ENCODE results near the gene OR4A47.
"Not testable (repeated sequence)": the region's sequence is repeated elsewhere in the genome, so short reads cannot be mapped to it uniquely, and the experiment has no call there.

OR4A47 gene, protein sequence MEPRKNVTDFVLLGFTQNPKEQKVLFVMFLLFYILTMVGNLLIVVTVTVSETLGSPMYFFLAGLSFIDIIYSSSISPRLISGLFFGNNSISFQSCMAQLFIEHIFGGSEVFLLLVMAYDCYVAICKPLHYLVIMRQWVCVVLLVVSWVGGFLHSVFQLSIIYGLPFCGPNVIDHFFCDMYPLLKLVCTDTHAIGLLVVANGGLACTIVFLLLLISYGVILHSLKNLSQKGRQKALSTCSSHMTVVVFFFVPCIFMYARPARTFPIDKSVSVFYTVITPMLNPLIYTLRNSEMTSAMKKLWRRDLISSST

DNA sequence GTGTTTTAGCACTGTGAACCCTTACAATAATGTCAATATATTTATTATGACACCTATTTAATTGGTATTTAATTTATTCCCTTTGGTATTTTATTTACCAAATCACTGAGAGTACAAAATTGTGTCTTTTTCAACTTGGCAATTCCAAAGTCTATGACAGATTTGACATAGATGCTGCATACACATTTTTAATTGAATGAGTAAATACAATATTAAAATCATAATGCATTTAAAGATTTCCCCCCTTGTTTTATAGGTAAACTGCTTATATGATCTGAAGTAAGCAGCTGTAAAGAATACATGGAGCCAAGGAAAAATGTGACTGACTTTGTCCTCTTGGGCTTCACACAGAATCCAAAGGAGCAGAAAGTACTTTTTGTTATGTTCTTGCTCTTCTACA, at the start of gene OR4A47:
OR4A47 (plus strand) TSS at position 301 of the 400 bp plus-strand sequence; CDS start at position 301, 0 bp downstream.
- DNase-seq, result not testable (repeated sequence)

DNA sequence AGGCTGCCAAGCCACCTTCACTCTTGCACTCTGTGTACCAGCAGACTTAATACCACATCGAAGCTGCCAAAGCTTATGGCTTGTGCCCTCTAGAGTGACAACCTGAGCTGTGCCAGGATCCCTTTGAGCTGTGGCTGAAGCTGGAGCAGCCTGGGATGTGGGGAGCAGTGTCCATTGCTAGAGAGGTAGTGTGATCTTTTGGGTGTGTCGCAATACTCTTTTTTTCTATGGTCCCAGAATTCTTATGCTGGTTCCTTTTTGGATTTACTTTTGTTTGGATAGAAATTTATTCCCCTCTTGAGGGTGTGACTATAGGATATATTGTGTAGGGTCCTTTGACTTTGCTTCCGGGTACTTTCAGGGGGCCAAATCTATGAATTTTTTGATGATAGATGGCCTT, 32.7 kb upstream of the OR4A47 start:
- DNase-seq, result not testable (repeated sequence)

GRCh38 chr11:48473966-48474365, 14.6 kb upstream of the OR4A47 start:
- DNase-seq, result not testable (repeated sequence)

DNA sequence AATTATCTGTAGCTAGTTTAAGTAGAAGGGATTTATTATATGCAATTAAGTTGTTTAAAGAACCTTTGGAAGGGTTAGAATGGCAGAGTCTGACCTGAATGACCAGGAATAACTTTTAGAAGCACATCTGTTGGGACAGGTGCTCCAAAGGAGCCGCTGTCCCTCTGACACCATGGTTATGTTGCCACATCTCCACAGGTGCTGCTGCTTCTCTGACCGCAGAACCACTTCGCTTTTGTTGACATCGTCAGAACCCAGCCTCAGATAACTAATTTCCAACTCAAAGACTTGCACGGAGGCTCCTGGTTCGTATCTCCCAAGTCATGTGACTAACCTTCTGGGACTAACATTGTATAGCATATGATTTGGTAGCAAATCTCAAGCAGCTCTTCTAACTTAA, 13.9 kb upstream of the OR4A47 start:
- not testable (repeated sequence) for DNase-seq

DNA sequence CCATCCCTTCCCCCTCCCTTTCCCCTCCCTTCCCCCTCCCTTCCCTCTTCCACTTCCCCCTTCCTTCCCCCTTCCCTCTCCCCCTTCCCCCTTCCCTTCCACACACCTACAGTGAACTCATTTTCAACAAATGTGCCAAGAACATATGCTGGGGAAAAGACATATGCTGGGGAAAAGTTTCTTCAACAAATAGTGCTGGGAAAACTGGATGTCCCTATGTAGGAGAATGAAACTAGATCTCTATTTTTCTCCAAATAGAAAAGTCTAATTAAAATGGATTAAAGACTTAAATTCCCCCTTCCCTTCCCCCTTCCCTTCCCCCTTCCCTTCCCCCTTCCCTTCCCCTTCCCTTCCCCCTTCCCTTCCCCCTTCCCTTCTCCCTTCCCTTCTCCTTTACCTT, 17.6 kb downstream of the OR4A47 start:
- DNase-seq, result not testable (repeated sequence)

- no peak for DNase-seq
Observed at GRCh38 chr11:48538991-48539390, 50.4 kb downstream of the OR4A47 start.

Data from NCI-H2227 treated with DMSO at 0.1 percent for 48 hours (cell line).